Keratinocyte (primary cell): Measurements from ENCODE around the gene ZNF787. TPM values are rescaled to one million over a fixed set of nuclear protein-coding genes. Genes with fewer than 3 reads are reported as not detected.

ENCODE experiments used
- DNase-seq: peaks from one replicate; pipeline ENCODE4 v3.0.0-alpha.2; 2011; ENCODE audit warnings: low read depth, missing footprints, low spot score
- FAIRE-seq: peaks from 2 replicates; lab custom pipeline; 2011; peaks lifted over from hg19 to GRCh38; lab: Jason Lieb, UNC
- H2AFZ ChIP-seq: 2 replicates; pipeline ENCODE4 v1.6.0; 2012; ENCODE audit warnings: low read length, control low read depth, inconsistent platforms; ENCODE audit not compliant: control insufficient read depth
- H3K27ac ChIP-seq: 2 replicates; pipeline ENCODE4 v1.5.1; 2011; ENCODE audit warnings: low read length; ENCODE audit not compliant: control insufficient read depth, insufficient read depth
- H3K27me3 ChIP-seq: 3 replicates; pipeline ENCODE4 v1.6.0; 2011; ENCODE audit warnings: low read length; ENCODE audit not compliant: control insufficient read depth, insufficient read depth; ENCODE audit errors: extremely low read depth
- H3K36me3 ChIP-seq, 2 experiments: 2 replicates in 1 of 2; 3 replicates in 1 of 2; pipeline ENCODE4 v1.5.1; 2011; ENCODE audit warnings: low read length in 2 of 2, mild to moderate bottlenecking in 1 of 2; ENCODE audit not compliant: control insufficient read depth in 2 of 2, insufficient read depth in 2 of 2; ENCODE audit errors: extremely low read depth in 1 of 2
- H3K4me1 ChIP-seq: 3 replicates; pipeline ENCODE4 v1.5.1; 2011; ENCODE audit warnings: low read length; ENCODE audit not compliant: control insufficient read depth, insufficient read depth; ENCODE audit errors: extremely low read depth
- H3K4me2 ChIP-seq: 3 replicates; pipeline ENCODE4 v1.6.0; 2011; ENCODE audit warnings: low read depth, low read length; ENCODE audit not compliant: control insufficient read depth, insufficient read depth; ENCODE audit errors: extremely low read depth
- H3K4me3 ChIP-seq, 3 experiments: fragments of 200-600 bp in 1 of 3; sonication (generic) in 1 of 3; 2 replicates in 2 of 3; 3 replicates in 1 of 3; pipeline ENCODE4 v1.5.1; 2011 to 2016; ENCODE audit warnings: low read length in 3 of 3, mild to moderate bottlenecking in 3 of 3, control low read depth in 2 of 3, inconsistent platforms in 1 of 3, low read depth in 1 of 3, mixed read lengths in 1 of 3, mixed run types in 1 of 3, moderate library complexity in 1 of 3; ENCODE audit not compliant: control insufficient read depth in 2 of 3, insufficient read depth in 2 of 3; ENCODE audit errors: extremely low read depth in 1 of 3
- H3K79me2 ChIP-seq: 2 replicates; pipeline ENCODE4 v1.6.0; 2012; ENCODE audit warnings: low read length; ENCODE audit not compliant: control insufficient read depth, insufficient read depth
- H3K9ac ChIP-seq: 3 replicates; pipeline ENCODE4 v1.6.0; 2011; ENCODE audit warnings: low read length; ENCODE audit not compliant: control insufficient read depth, insufficient read depth; ENCODE audit errors: extremely low read depth
- H3K9me1 ChIP-seq: 3 replicates; pipeline ENCODE4 v1.6.0; 2011; ENCODE audit warnings: low read length; ENCODE audit not compliant: control insufficient read depth, insufficient read depth; ENCODE audit errors: extremely low read depth
- H3K9me3 ChIP-seq: 2 replicates; pipeline ENCODE4 v1.5.1; 2012; ENCODE audit warnings: low read depth, low read length; ENCODE audit not compliant: control insufficient read depth
- H4K20me1 ChIP-seq: 3 replicates; pipeline ENCODE4 v1.6.0; 2011; ENCODE audit warnings: low read length; ENCODE audit not compliant: control insufficient read depth, insufficient read depth; ENCODE audit errors: extremely low read depth
- EZH2 ChIP-seq: IDR thresholded peaks from one replicate; pipeline ENCODE4 v1.6.1; 2012; ENCODE audit warnings: inconsistent platforms, mild to moderate bottlenecking, low read length, moderate library complexity
- dilution Hi-C: fragments of 300-500 bp; cut with MboI; formaldehyde crosslinking; loops from one replicate; pipeline ENCODE4 v1.7.0; 2020; ENCODE audit warnings: low sequenced_read_pairs; ENCODE audit not compliant: extremely low pct_ligation_motif_present
- polyA plus RNA-seq, 5 experiments: library from polyadenylated mRNA; depleted of rRNA in 3 of 5; stranded (reverse) in 3 of 5; stranded (forward) in 1 of 5; unstranded in 1 of 5; fragments of >200 nt; gene quantifications; 1 replicate in 1 of 5; 2 replicates in 3 of 5; 3 replicates in 1 of 5; pipeline versions ENCODE4 v1.2.1 to v1.2.3, GENCODE V29; 2011 to 2012; ENCODE audit warnings: missing spikeins in 2 of 5, low read depth in 1 of 5, low replicate concordance in 1 of 5
- TF ChIP-seq, protein P1 (sequence below), 3 experiments: IDR thresholded peaks in 1 of 3; conservative IDR thresholded peaks in 1 of 3; optimal IDR thresholded peaks in 1 of 3; 2 replicates in 2 of 3; 3 replicates in 1 of 3; pipeline versions ENCODE3 to v1.5.1; 2011; ENCODE audit warnings: low read length in 3 of 3, mild to moderate bottlenecking in 3 of 3, moderate library complexity in 2 of 3, control low read depth in 1 of 3, inconsistent platforms in 1 of 3; ENCODE audit not compliant: insufficient read depth in 2 of 3; ENCODE audit errors: extremely low read depth in 1 of 3

The ZNF787 gene
- polyA plus RNA-seq, 1 donor (not counting 4 experiments of a cell fraction or from before 2014, with no cell fraction given), result 5.6 TPM

DNA sequence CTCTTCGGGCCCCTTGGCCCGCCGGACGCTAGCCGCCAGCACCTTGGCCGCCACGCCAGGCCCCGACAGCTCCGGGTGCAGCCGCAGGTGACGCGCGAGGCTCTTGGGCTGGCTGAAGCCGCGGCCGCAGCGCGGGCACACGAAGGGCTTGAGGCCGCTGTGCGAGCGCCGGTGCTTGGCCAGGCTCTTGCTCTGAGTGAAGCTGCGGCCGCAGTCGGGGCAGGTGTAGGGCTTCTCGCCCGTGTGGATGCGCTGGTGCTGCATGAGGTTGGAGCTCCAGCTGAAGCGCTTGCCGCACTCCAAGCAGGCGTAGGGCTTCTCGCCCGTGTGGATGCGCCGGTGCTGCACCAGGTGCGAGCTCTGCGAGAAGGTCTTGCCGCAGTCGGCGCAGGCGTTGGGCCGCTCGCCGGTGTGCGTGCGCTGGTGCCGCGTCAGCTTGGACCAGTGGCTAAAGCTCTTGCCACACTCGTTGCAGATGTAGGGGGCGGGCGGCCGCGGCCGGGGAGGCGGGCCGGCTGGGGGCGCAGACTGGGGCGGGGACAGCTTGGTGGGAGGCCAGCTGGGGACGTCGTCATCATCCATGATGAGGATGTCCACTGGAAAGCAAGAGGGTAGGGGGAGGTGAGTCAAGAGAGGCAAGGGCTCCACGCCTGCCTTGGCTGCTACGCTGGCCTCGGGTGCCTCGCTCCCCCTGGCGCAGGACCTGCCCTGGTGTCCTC lies 32.4 kb downstream of the ZNF787 start:
- Histone ChIP-seq H4K20me1 (peaks cover 31% of the 10 kb centered on the region), H3K9ac (no peak overlapping the region)

GRCh38 chr19:56087647-56088496 lies 33.2 kb downstream of the ZNF787 start:
- no peak overlapping the region for H3K4me3 ChIP-seq
- no peaks in the 10 kb centered on the region for H3K9me1 ChIP-seq
- no peaks in the 10 kb centered on the region for H3K9me3 ChIP-seq
- H3K79me2 ChIP-seq, result peaks cover 31% of the 10 kb centered on the region
- TF ChIP-seq, protein P1, sequence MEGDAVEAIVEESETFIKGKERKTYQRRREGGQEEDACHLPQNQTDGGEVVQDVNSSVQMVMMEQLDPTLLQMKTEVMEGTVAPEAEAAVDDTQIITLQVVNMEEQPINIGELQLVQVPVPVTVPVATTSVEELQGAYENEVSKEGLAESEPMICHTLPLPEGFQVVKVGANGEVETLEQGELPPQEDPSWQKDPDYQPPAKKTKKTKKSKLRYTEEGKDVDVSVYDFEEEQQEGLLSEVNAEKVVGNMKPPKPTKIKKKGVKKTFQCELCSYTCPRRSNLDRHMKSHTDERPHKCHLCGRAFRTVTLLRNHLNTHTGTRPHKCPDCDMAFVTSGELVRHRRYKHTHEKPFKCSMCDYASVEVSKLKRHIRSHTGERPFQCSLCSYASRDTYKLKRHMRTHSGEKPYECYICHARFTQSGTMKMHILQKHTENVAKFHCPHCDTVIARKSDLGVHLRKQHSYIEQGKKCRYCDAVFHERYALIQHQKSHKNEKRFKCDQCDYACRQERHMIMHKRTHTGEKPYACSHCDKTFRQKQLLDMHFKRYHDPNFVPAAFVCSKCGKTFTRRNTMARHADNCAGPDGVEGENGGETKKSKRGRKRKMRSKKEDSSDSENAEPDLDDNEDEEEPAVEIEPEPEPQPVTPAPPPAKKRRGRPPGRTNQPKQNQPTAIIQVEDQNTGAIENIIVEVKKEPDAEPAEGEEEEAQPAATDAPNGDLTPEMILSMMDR (optimal IDR thresholded peaks at IDR 0.05 in 1 of 3, IDR thresholded peaks at IDR 0.05 in 1 of 3, conservative IDR thresholded peaks at IDR 0.05 in 1 of 3; ENCODE audit: extremely low read depth in 1 of 3, insufficient read depth in 2 of 3, low read length in 3 of 3), result no peak
- no peak for TF ChIP-seq EZH2
- H3K27ac ChIP-seq, result no peak overlapping the region
- no peak overlapping the region for H2AFZ ChIP-seq
- DNase-seq (no peak), FAIRE-seq (no peak)
- dilution Hi-C loops, result no loop called here
- no peak overlapping the region for H3K9ac ChIP-seq
- H3K36me3 ChIP-seq, result peaks cover 8 to 11% of the 10 kb centered on the region in 2 experiments
- no peaks in the 10 kb centered on the region for H3K27me3 ChIP-seq
- peaks cover 31% of the 10 kb centered on the region for H4K20me1 ChIP-seq
- peaks cover 7% of the 10 kb centered on the region for H3K4me1 ChIP-seq
- H3K4me2 ChIP-seq, result no peak overlapping the region

More for the DNA sequence above, 32.4 kb downstream of the ZNF787 start:
- Histone ChIP-seq H3K4me2 (no peak overlapping the region), H3K27ac (no peak overlapping the region), H3K79me2 (peaks cover 38% of the 10 kb centered on the region), H3K4me1 (peaks cover 7% of the 10 kb centered on the region), H3K36me3 (peaks cover 8 to 11% of the 10 kb centered on the region in 2 experiments), H3K27me3 (no peaks in the 10 kb centered on the region), H3K9me1 (no peaks in the 10 kb centered on the region), H3K4me3 (no peak overlapping the region), H2AFZ (no peak overlapping the region), H3K9me3 (no peaks in the 10 kb centered on the region)
- DNase-seq (no peak), FAIRE-seq (no peak)
- TF ChIP-seq, protein P1 (optimal IDR thresholded peaks at IDR 0.05 in 1 of 3, IDR thresholded peaks at IDR 0.05 in 1 of 3, conservative IDR thresholded peaks at IDR 0.05 in 1 of 3; ENCODE audit: extremely low read depth in 1 of 3, insufficient read depth in 2 of 3, low read length in 3 of 3), result no peak
- dilution Hi-C loops, result no loop called here
